GM18867 (cell line): ENCODE measurements around the gene DLST.

Source experiments
- ATAC-seq: cut with Tn5 transposase; IDR thresholded peaks from one replicate; pipeline ENCODE4 v1.9.1; 2021; ENCODE audit warnings: mild to moderate bottlenecking, moderate library complexity; ENCODE audit not compliant: unreplicated experiment

Gene DLST

GRCh38 chr14:74859757-74860552, 21.8 kb upstream of the DLST start:
- no peak for ATAC-seq

GRCh38 chr14:74860899-74861733, 20.6 kb upstream of the DLST start:
- no peak for ATAC-seq

DNA sequence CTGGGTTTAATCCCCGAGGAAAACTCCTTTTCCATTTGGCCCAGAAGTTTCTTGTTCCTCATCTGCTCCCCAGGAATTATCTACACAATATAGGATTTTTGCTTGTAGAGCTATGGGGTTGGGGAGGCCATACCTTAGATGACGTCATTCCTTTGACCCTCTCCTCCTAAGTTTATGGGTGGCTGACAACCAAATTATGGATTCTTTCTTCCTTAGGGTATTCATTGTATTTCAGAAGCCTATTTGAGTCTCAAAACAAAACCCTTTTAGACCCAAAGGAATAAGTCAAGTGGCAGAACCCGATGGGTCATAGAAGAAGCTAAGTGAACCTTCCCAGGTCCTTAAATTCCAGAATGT, 20.0 kb upstream of the DLST start:
- ATAC-seq, result no peak

DNA sequence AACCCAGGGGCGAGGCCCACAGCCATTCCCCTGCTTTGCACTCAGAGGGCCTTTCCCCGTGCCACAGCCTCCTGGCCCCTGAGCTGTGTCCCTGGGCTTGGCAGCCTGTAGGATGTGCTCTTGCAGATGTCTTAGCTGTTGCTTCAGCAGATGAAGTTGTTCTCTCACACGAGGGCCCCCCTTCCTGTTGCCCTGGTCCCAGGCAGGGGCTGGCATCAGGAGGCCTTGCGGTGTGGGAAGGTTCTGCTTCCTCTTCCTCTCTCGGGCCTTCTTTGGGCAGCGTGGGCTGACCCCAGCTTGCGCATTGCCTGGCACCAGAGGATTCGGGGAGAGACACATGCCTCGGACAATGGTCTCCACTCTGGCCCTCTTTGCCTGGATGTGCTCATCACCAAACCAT, 18.4 kb upstream of the DLST start:
- ATAC-seq, result no peak

- ATAC-seq, result no peak
These were observed 17.5 kb upstream of the DLST start for GRCh38 chr14:74864198-74864597.

GRCh38 chr14:74865156-74865555, 16.6 kb upstream of the DLST start:
- no peak for ATAC-seq

DNA sequence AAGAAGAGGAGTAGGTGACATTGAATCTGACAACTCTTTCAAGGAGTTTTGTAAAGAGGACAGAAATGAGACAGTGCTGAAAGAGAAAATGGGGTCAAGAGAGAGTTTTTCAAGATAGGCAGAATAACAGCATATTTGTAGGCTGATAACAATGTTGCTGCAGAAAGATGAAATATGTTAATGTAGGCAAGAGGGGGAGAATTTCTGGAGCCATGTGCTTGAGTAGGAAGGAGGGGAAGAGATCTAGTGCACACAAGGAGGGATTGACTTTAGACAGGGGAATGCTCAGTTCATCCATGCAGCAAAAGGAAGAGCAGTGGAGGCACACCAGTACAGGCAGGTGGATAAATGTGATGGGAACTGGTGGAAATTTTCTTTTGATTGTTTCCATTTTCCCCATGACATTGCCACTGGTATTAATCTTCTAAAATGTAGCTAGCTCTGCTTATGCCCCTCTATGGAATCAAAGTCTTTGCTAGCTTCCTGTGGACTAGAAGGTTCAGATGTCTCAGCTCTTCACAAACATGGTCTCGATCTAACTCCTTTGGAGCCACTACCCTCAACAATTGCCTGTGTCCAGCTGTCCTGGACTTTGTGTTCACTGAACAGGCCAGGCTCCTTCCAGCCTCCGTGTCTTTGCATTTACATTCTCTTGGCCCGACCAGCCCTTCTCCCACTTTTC, 14.9 kb upstream of the DLST start:
- no peak for ATAC-seq

GRCh38 chr14:74867673-74868072, 14.0 kb upstream of the DLST start:
- no peak for ATAC-seq

- ATAC-seq, result no peak
These were observed 13.0 kb upstream of the DLST start for GRCh38 chr14:74868739-74869138.

GRCh38 chr14:74871819-74872218, 9.9 kb upstream of the DLST start:
- no peak for ATAC-seq

DNA sequence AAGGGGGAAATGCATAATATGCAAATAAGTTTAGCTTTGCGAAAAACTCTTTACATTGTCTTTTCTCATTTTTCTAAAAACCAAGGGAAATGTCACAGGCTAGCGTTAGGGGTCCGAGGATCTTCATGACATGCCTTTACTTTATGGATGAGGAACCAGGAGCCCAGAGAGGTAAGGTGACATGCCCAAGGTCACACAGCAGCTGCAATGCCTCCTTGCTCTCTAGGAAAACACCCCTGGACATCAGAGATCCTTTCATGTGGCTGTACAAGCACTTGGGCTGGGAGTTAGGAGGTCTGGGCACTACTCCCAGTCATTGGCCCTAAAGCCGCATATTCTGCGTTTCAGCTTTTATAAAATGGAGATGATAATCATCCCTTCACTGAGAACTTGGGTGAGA, 6.5 kb upstream of the DLST start:
- no peak for ATAC-seq

GRCh38 chr14:74875941-74876913, 5.5 kb upstream of the DLST start, which contains the start of gene PROX2:
TSS of gene PROX2 (minus strand) at chr14:74876145. CDS start at chr14:74863834, 12,311 bp downstream.
- no peak for ATAC-seq

- no peak for ATAC-seq
These were observed 2.1 kb upstream of the DLST start for GRCh38 chr14:74879427-74880182.

- ATAC-seq, result peak; percentile 43
These were observed 596 bp downstream of the DLST start for GRCh38 chr14:74882103-74882920.

DNA sequence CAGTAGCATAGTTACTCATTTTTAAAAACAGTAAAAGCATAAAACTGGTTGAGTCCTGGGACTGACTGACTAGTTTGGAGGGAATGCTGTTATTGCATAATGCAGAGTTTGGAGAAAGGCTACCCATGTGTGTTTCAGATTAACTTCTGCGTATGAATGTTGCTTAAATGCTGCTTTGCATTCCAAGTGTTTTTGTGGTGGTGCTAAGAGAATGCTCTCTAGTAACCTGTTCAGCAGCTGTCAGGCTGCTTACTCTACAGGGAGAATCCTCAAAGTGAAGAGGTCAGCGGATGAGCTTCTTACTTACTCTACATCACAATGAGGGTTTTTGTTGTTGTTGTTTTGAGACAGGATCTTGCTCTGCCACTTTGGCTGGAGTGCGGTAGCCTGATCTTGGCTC, 4.3 kb downstream of the DLST start:
- ATAC-seq, result no peak

GRCh38 chr14:74888164-74889158, 6.7 kb downstream of the DLST start:
- ATAC-seq, result no peak

DNA sequence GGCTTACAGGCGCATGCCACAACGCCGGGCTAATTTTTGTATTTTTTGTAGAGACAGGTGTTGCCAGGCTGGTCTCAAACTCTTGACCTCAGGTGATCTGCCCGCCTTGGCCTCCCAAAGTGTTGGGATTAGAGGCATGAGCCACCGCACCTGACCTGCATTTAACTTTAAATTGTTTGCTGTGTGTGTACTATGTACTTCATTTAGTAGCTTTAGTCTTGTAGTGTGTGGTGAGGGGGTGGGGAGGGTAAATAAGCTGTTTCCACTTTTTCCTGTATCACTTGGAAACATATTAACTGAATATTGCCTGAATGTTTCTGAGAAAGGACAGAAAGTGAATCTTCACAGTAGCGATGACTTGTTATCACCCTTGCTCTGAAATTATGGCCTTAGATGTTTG, 8.5 kb downstream of the DLST start:
- no peak for ATAC-seq

DNA sequence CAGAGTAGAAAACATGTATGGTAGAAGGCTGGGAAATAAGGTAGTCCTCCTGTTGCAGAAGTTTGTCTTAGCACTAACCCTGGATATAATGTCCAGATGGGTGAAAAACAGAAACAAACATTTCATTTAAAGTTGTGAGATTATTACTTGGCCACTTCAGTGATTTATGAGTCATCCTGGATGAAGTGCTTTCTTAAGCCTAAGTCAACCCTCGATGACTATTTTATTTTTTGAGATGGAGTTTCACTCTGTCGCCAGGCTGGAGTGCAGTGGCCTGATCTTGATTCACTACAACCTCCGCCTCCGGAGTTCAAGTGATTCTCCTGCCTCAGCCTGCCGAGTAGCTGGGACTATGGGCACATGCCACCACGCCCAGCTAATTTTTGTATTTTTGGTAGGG, 10.2 kb downstream of the DLST start:
- ATAC-seq, result no peak
